GM18502 (cell line): Measurements from ENCODE around the gene PPIG.
A peak's percentile ranks its signal among the peaks of the same experiment; 100 is the strongest.
"Not testable (repeated sequence)": the region's sequence is repeated elsewhere in the genome, so short reads cannot be mapped to it uniquely, and the experiment has no call there.

Experiments
- ATAC-seq: cut with Tn5 transposase; IDR thresholded peaks from one replicate; pipeline ENCODE4 v1.9.1; 2021; ENCODE audit warnings: mild to moderate bottlenecking; ENCODE audit not compliant: unreplicated experiment, poor library complexity

PPIG gene

GRCh38 chr2:169584005-169584877 is at the start of gene PPIG:
Gene PPIG, plus strand, starts transcription at chr2:169584351. Its CDS starts 19,691 bp downstream, at chr2:169604042.
- peak; percentile 93 for ATAC-seq

GRCh38 chr2:169539460-169539859 is 44.7 kb upstream of the PPIG start:
- not testable (repeated sequence) for ATAC-seq

DNA sequence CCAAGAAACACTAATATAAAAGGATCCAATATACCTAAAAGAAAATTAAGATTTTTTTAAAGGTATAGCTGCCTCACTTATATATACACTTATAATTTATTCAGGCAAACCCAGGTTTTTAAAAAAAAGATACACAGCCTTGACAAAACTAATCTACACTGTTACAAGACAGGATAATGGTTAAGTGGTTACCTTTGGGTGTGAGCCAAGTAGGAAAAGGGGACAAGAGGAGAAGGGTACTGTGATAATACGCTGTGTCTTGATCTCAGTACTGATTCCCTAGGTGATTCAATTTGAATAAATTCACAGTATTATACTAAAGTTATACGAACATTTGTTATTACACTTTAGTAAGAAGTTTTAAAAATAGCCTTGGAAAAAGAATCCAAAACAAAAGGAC is 44.0 kb upstream of the PPIG start:
- ATAC-seq: no peak

DNA sequence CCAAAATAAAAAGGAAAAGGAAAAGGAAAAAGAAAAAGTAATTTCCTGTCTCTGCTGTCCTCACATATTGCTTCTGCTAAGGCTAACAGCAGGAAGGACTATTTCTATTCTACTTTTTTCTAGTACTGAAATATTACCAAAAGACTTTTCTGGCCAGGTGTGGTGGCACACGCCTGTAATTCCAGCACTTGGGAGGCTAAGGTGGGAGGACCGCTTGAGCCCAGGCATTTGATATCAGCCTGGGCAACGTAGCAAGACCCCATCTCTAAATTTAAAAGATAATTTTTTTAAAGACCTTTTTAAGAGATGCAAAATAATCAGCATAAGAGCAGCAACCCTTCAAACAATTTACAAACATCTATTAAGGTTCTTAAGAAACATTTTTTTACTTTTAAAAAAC is 41.7 kb upstream of the PPIG start:
- no peak for ATAC-seq

DNA sequence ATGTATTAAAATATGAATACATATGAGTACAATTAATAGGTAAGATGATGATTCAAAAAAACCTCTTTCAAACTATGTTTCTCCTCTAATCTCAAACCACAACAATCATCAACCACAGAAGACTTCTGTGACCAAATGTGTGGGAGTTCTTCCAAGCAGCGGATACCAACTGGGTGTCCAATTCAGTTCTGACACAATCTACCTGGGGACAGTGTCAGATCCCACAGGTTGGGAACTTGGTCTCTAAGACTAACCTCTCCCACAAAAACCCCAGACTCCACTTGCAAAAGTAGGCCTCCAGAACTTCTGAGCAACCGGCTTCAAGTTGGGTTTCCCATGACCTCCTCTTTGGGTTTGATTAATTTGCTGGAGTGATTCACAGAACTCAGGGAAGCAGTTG is 37.4 kb upstream of the PPIG start:
- ATAC-seq: no peak

GRCh38 chr2:169561364-169561763 is 22.8 kb upstream of the PPIG start:
- no peak for ATAC-seq

GRCh38 chr2:169562084-169562483 is 22.1 kb upstream of the PPIG start:
- ATAC-seq: not testable (repeated sequence)

DNA sequence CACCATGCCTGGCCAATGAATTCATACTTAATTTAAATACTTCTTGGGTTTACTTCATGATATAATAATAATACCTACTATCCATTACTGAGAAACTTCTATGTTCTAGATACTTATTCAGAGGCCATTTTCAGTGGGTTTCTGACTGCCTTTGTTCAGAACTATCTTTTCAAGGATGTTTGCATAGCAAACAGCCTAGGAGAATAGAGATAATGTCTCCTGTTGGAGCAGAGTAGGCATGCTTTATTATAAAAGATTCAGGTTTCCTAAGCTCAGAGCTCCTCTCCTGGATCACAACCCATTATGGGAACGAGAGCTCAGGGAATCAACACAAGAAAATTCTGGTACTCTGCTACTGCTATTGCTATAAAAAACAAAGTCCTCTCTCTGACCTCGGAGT is 21.6 kb upstream of the PPIG start:
- no peak for ATAC-seq

GRCh38 chr2:169565686-169566085 is 18.5 kb upstream of the PPIG start:
- no peak for ATAC-seq

GRCh38 chr2:169569948-169570347 is 14.2 kb upstream of the PPIG start:
- ATAC-seq: no peak

DNA sequence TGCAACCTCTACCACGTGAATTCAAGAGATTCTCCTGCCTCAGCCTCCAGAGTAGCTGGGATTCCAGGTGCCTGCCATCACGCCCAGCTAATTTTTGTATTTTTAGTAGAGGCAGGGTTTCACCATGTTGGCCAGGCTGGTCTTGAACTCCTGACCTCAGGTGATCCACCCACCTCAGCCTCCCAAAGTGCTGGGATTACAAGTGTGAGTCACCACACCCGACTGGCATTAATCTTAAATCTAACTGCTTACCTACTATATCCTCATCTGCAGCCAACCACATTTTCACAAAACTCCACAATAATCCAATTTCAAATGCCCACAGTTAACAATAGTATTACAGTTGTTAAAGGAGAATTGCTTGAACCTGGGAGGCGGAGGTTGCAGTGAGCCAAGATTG is 13.4 kb upstream of the PPIG start:
- not testable (repeated sequence) for ATAC-seq

DNA sequence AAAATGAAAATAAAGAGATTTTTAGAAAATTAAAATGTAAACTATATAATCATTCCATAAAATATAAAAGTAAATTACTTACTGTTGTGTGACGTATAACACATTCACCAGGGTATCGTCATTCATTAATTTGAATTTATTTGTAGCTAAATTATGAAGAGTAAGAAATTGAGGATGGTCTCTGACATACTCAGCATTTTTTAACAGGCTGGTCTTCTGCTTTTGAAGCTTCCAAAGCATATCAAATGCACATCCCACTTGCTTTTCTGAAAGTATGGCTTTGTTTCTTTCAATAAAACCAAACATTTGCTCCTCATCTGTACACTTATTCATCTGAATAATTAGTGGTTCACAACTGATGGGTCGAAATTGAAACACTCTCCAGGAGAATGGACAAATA is 12.6 kb upstream of the PPIG start:
- no peak for ATAC-seq

DNA sequence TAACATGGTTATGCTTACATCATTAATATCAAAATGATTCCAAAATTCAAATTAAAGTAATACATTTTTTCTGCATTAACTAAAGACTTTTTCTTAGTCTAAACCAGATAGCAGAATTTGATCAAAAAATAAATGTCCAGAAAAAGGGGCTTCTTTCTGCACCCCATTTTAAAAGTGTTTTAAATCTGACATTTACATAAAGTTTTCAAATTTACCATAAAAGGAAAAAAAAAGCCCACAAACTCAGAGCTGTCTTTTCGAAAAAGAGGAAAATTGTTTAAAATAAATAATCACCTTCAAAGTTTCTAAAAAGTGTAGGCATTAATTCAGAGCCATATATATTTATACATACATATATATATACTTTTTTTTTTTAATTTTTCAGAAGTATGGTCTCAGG is 12.0 kb upstream of the PPIG start:
- ATAC-seq: no peak

GRCh38 chr2:169572821-169573159 is 11.4 kb upstream of the PPIG start:
- no peak for ATAC-seq

GRCh38 chr2:169573160-169573973 is 10.8 kb upstream of the PPIG start, which contains the start of gene FASTKD1:
Gene FASTKD1, minus strand, starts transcription at chr2:169573865. Its CDS starts 1,836 bp downstream, at chr2:169572029.
- peak; percentile 98 for ATAC-seq

DNA sequence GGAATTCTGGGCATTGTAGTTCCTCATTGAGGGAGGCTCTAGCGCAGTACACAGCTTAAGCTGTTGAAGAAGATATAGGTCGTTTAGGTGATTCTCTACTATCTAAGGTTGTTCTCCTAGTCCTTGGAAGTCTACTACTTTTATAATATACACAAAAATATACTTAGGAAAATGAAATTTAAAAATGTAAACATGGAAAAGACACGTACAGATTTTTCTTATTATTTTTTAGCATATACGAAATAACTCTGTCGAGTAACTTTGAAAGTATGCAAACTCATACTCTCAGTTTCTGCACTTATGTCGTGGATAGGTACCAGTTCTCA is 10.2 kb upstream of the PPIG start:
- ATAC-seq: no peak

DNA sequence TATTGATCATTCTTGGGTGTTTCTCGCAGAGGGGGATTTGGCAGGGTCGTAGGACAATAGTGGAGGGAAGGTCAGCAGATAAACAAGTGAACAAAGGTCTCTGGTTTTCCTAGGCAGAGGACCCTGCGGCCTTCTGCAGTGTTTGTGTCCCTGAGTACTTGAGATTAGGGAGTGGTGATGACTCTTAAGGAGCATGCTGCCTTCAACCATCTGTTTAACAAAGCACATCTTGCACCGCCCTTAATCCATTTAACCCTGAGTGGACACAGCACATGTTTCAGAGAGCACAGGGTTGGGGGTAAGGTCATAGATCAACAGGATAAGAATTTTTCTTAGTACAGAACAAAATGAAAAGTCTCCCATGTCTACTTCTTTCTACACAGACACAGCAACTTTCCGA is 9.6 kb upstream of the PPIG start:
- ATAC-seq: not testable (repeated sequence)

GRCh38 chr2:169575264-169575663 is 8.9 kb upstream of the PPIG start:
- ATAC-seq: not testable (repeated sequence)

DNA sequence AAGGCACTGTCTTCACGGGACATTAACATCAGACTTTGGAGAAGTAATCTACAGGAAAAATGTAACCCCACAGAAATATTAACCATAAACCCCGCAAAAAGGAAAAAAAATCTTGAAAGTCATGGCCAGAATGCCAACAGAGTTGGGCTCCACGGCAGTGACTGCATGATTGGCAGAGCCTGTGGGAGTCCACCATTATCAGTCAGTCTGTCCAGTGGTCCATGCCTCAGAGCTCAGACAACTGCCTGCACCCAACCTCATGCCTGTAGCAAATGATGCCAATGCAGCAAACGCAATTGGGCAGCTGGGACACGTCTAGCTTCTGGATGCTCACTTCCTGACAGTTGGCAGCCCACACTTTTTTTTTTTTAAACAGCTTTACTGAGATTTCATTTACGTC is 5.1 kb upstream of the PPIG start:
- ATAC-seq: no peak

DNA sequence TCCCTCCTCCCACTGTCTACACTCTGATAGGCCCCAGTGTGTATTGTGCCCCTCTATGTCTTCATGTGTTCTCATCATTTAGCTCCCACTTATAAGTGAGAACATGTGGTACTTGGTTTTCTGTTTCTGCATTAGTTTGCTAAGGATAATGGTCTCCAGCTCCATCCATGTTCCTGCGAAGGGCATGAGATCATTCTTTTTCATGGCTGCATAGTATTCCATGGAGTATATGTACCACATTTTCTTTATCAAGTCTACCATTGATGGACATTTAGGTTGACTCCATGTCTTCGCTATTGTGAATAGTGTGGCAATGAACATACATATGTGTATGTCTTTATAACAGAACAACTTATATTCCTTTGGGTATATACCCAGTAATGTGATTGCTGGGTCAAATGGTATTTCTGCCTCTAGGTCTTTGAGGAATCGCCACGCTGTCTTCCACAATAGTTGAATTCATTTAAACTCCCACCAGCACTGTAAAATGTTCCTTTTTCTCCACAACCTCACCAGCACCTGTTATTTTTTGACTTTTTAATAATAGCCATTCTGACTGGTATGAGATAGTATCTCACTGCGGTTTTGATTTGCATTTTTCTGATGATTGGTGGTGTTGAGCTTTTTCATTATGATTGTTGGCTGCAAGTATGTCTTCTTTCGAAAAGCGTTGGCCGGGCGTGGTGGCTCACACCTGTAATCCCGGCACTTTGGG is 1.4 kb upstream of the PPIG start:
- not testable (repeated sequence) for ATAC-seq

DNA sequence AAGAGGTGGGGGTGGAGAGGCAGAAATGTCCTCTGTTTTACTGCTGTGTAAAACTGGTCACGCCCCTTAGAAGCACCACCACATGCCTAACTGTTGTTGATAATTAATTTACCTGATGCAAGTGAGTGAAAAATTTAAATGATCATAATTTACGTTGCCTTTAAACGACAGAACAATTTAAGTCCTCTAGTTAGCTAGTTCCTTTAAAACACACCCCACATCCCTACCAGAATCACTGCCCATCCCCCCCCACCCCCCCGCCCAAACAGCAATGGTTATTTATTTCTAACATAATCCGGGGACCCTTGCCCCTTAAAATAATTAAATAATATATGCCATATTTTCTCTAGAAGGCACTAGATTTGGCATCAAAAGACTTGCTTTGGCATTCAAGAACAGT is 633 bp upstream of the PPIG start:
- no peak for ATAC-seq
